ENCODE measurements around the gene MED26.

DNA sequence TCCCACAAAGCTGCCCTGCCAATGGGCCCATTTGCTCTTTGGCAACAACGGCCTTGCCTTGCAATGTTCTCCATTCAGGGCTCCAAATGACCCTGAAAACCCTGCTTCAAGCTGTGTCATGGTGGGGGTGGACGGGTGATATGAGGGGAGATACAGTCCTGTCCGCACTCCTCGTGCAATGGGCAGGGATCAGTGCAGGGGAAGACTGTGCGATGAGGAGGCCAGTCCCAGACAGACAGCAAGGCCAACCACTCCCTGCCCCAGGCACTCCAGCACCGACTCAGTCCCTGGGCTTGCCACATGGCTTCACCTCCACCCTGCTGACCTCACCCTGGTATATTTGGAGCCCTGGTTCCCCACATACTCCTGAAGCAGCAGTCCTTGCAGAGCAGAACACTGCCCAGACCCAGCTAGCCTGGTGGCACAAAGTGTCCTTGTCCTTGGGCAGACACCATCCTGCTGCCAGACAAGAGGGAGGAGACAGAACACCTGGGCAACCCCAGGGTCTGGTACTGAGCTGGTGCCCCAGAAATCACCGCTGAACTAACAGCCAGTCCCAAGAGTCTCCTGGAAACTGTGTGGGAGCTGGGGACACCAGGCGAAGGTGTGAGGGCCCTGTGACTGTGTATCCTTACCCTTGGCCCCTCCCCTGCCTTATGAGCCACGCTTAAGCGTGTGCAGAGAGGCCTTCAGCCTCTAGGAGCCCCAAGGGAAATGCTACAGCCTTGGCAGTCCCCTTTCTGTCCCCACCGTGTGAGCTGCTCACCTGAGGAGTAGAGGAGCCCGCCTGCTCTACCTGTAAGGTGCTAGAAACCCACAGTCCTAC, 46.6 kb downstream of the MED26 start:
- no peak for TF ChIP-seq EZH2 (IDR thresholded peaks at IDR 0.05; ENCODE audit: borderline replicate concordance, low read depth, low read length, severe bottlenecking)
- TF ChIP-seq, protein P1, sequence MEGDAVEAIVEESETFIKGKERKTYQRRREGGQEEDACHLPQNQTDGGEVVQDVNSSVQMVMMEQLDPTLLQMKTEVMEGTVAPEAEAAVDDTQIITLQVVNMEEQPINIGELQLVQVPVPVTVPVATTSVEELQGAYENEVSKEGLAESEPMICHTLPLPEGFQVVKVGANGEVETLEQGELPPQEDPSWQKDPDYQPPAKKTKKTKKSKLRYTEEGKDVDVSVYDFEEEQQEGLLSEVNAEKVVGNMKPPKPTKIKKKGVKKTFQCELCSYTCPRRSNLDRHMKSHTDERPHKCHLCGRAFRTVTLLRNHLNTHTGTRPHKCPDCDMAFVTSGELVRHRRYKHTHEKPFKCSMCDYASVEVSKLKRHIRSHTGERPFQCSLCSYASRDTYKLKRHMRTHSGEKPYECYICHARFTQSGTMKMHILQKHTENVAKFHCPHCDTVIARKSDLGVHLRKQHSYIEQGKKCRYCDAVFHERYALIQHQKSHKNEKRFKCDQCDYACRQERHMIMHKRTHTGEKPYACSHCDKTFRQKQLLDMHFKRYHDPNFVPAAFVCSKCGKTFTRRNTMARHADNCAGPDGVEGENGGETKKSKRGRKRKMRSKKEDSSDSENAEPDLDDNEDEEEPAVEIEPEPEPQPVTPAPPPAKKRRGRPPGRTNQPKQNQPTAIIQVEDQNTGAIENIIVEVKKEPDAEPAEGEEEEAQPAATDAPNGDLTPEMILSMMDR (IDR thresholded peaks at IDR 0.05; ENCODE audit: borderline replicate concordance, extremely low read depth, low read length, poor library complexity, severe bottlenecking), result no peak
